ENCODE data around the gene PCDHA12. TPM values are rescaled to one million over a fixed set of nuclear protein-coding genes. Genes with fewer than 3 reads are reported as not detected.

The PCDHA12 gene
- total RNA-seq, 1 experiment from 2014 or later = not detected

- H3K27me3 ChIP-seq (ENCODE audit: insufficient read depth, low read length) = no peaks in the 10 kb centered on the region
- TF ChIP-seq SP1 (IDR thresholded peaks at IDR 0.05; ENCODE audit: low read depth) = no peak
- no peak for TF ChIP-seq ZBTB33 (IDR thresholded peaks at IDR 0.05; ENCODE audit: extremely low read depth, insufficient replicate concordance, low read length)
- no peak for TF ChIP-seq TCF7L2 (IDR thresholded peaks at IDR 0.05; ENCODE audit: borderline replicate concordance, extremely low read depth, insufficient read depth, insufficient read length)
- TF ChIP-seq ELF1 (IDR thresholded peaks at IDR 0.05; ENCODE audit: borderline replicate concordance, low read depth) = no peak
- TF ChIP-seq CTCF (IDR thresholded peaks at IDR 0.05 in 2 of 3, conservative IDR thresholded peaks at IDR 0.05 in 1 of 3; ENCODE audit: borderline replicate concordance in 1 of 3, insufficient read depth in 1 of 3, low read depth in 2 of 3, low read length in 2 of 3) = no peak
- TF ChIP-seq CBX3 (IDR thresholded peaks at IDR 0.05; ENCODE audit: low read depth) = no peak
- DNase-seq (ENCODE audit: low read depth, low spot score) = no peak
- H3K9me3 ChIP-seq (ENCODE audit: control insufficient read depth in 1 of 2, insufficient read depth in 1 of 2, low read depth in 1 of 2, low read length in 2 of 2) = no peaks in the 10 kb centered on the region; a peak in 1 of 4 replicates
- ChIA-PET POLR2A (no interaction called here), RAD21 (ENCODE audit: low non-redundant PET in 1 of 2, low total read pairs in 2 of 2, uncharacterized antibody in 2 of 2, unreplicated experiment in 2 of 2) (no interaction called here), CTCF (no interaction called here)
- H3K27ac ChIP-seq (ENCODE audit: low read depth, low read length) = no peak overlapping the region
- H3K36me3 ChIP-seq (ENCODE audit: control insufficient read depth in 1 of 2, insufficient read depth in 2 of 2, low read length in 2 of 2) = no peaks in the 10 kb centered on the region
- H3K79me2 ChIP-seq (ENCODE audit: insufficient read depth, low read length) = no peaks in the 10 kb centered on the region
- H3K9ac ChIP-seq (ENCODE audit: low read length) = no peak overlapping the region
- no peaks in the 10 kb centered on the region for H3K9me2 ChIP-seq (ENCODE audit: insufficient read depth)
- intact Hi-C loops (cut with micrococcal nuclease) = loop anchor here (10.0 kb wide), 1 partner anchor 707 kb away; no protein-coding TSS in a partner anchor
- no peak overlapping the region for H3K4me2 ChIP-seq (ENCODE audit: low read length)
- no peak for ATAC-seq
- H3K4me1 ChIP-seq (ENCODE audit: control insufficient read depth in 1 of 2, insufficient read depth in 2 of 2, low read length in 2 of 2) = no peaks in the 10 kb centered on the region
- no peaks in the 10 kb centered on the region for H4K20me1 ChIP-seq (ENCODE audit: insufficient read depth)
- BruUV-seq (replicated peaks) = no TSS peak
- no peak overlapping the region for H2AFZ ChIP-seq (ENCODE audit: low read depth, low read length, poor library complexity, severe bottlenecking)
- H3K4me3 ChIP-seq (replicated peaks in 1 of 2; ENCODE audit: low read depth in 1 of 2, low read length in 2 of 2) = no peak overlapping the region
These were observed 17.7 kb upstream of the PCDHA12 start for GRCh38 chr5:140857177-140857986.

Data from HCT116 (cell line).